Ovary (tissue), 3 donors: ENCODE measurements around the gene KRT84.

ENCODE experiments used
- CTCF ChIP-seq, 3 donors: fragments of 450-650 bp in 2 of 3; fragments of 200-600 bp in 1 of 3; IDR thresholded peaks; one replicate each; pipeline versions ENCODE4 v1.5.1 to v1.8.0; 2016 to 2022; ENCODE audit warnings: antibody characterized with exemption in 3 of 3, mild to moderate bottlenecking in 1 of 3
- EP300 ChIP-seq: sonication (generic); formaldehyde crosslinking; IDR thresholded peaks from one replicate; pipeline ENCODE4 v1.6.1; 2017; ENCODE audit warnings: antibody characterized with exemption
- donor health status: DM: no; HTN: no; CAD: no.

GRCh38 chr12:52402873-52403540, 17.6 kb upstream of the KRT84 start:
- TF ChIP-seq CTCF (IDR thresholded peaks at IDR 0.05) (no peak), EP300 (no peak)
